ENCODE measurements around the gene GABPB2.

The GABPB2 gene

GRCh38 chr1:151070474-151071276 lies at the start of gene GABPB2:
TSS of gene GABPB2 (plus strand) at chr1:151070761. CDS start at chr1:151088190, 17,429 bp downstream.
- peak; percentile 96 for DNase-seq

GRCh38 chr1:151024540-151025146 lies 45.9 kb upstream of the GABPB2 start:
- DNase-seq, result peak; percentile 59

- no peak for DNase-seq
These were observed 44.1 kb upstream of the GABPB2 start for GRCh38 chr1:151026460-151026859.

- no peak for DNase-seq
These were observed 38.4 kb upstream of the GABPB2 start for GRCh38 chr1:151032164-151032563.

- DNase-seq, result no peak
These were observed 35.4 kb upstream of the GABPB2 start for GRCh38 chr1:151035167-151035566.

- DNase-seq, result no peak
These were observed 34.2 kb upstream of the GABPB2 start, which contains the start of gene BNIPL for GRCh38 chr1:151036356-151036755. TSS of gene BNIPL (plus strand) at chr1:151036586. CDS start at chr1:151036726, 140 bp downstream.

GRCh38 chr1:151037032-151037431 lies 33.5 kb upstream of the GABPB2 start:
- no peak for DNase-seq

- DNase-seq, result no peak
These were observed 31.0 kb upstream of the GABPB2 start for GRCh38 chr1:151039521-151039920.

- no peak for DNase-seq
These were observed 27.4 kb upstream of the GABPB2 start for GRCh38 chr1:151043163-151043562.

GRCh38 chr1:151047591-151047924 lies 23.0 kb upstream of the GABPB2 start, which contains the start of gene C1orf56:
TSS of gene C1orf56 (plus strand) at chr1:151047751. CDS start at chr1:151047848, 97 bp downstream.
- peak; percentile 74 for DNase-seq

- DNase-seq, result peak; percentile 62
These were observed 22.5 kb upstream of the GABPB2 start for GRCh38 chr1:151047925-151048644.

GRCh38 chr1:151048645-151049032 lies 21.9 kb upstream of the GABPB2 start:
- DNase-seq, result no peak

GRCh38 chr1:151049458-151049857 lies 21.1 kb upstream of the GABPB2 start:
- no peak for DNase-seq

- DNase-seq, result no peak
These were observed 20.4 kb upstream of the GABPB2 start for GRCh38 chr1:151050051-151050688.

- DNase-seq, result no peak
These were observed 19.1 kb upstream of the GABPB2 start for GRCh38 chr1:151051356-151052009.

- no peak for DNase-seq
These were observed 15.5 kb upstream of the GABPB2 start for GRCh38 chr1:151054971-151055547.

GRCh38 chr1:151055581-151055980 lies 15.0 kb upstream of the GABPB2 start:
- no peak for DNase-seq

GRCh38 chr1:151056149-151056548 lies 14.4 kb upstream of the GABPB2 start:
- no peak for DNase-seq

GRCh38 chr1:151058692-151059091 lies 11.9 kb upstream of the GABPB2 start:
- peak; percentile 13 for DNase-seq

GRCh38 chr1:151059109-151060006 lies 11.2 kb upstream of the GABPB2 start, which contains the start of gene CDC42SE1:
TSS of gene CDC42SE1 (minus strand) at chr1:151059622. CDS start at chr1:151055730, 3,892 bp downstream.
- peak; percentile 78 for DNase-seq
